H9 (cell line): Measurements from ENCODE around the gene F3. TPM values are rescaled to one million over a fixed set of nuclear protein-coding genes. Genes with fewer than 3 reads are reported as not detected.

Experiments
- DNase-seq: peaks from one replicate; pipeline ENCODE4 v3.0.0-alpha.2; 2017
- H2AFZ ChIP-seq: one replicate; pipeline ENCODE4 v1.6.1; 2013; ENCODE audit warnings: mild to moderate bottlenecking, low read length, control low read depth, moderate library complexity
- H2AK5ac ChIP-seq: 2 replicates; pipeline ENCODE4 v1.6.1; 2013; ENCODE audit warnings: low read length, control low read depth, mixed read lengths; ENCODE audit not compliant: insufficient read length
- H2BK120ac ChIP-seq: one replicate; pipeline ENCODE4 v1.6.1; 2013; ENCODE audit warnings: low read depth, mild to moderate bottlenecking, low read length, control low read depth, inconsistent platforms; ENCODE audit not compliant: poor library complexity, severe bottlenecking
- H2BK12ac ChIP-seq: 2 replicates; pipeline ENCODE4 v1.6.1; 2013; ENCODE audit warnings: low read length, control low read depth, mixed read lengths, low read depth; ENCODE audit not compliant: insufficient read length
- H2BK15ac ChIP-seq: 2 replicates; pipeline ENCODE4 v1.6.1; 2013; ENCODE audit warnings: low read depth, low read length, control low read depth
- H2BK20ac ChIP-seq: one replicate; pipeline ENCODE4 v1.6.1; 2013; ENCODE audit warnings: low read depth, mild to moderate bottlenecking, low read length, control low read depth, inconsistent platforms; ENCODE audit not compliant: poor library complexity, severe bottlenecking
- H2BK5ac ChIP-seq: 2 replicates; pipeline ENCODE4 v1.6.1; 2013; ENCODE audit warnings: low read length, control low read depth, mixed read lengths; ENCODE audit not compliant: insufficient read length
- H3K14ac ChIP-seq: 2 replicates; pipeline ENCODE4 v1.6.1; 2013; ENCODE audit warnings: low read length, control low read depth; ENCODE audit not compliant: insufficient read depth
- H3K18ac ChIP-seq: 2 replicates; pipeline ENCODE4 v1.6.1; 2013; ENCODE audit warnings: low read depth, mild to moderate bottlenecking, mixed read lengths, low read length, control low read depth; ENCODE audit not compliant: insufficient read length
- H3K23ac ChIP-seq: 2 replicates; pipeline ENCODE4 v1.6.1; 2013; ENCODE audit warnings: low read length, control low read depth, mixed read lengths, low read depth; ENCODE audit not compliant: insufficient read length
- H3K23me2 ChIP-seq: 2 replicates; pipeline ENCODE4 v1.6.1; 2013; ENCODE audit warnings: low read depth, mild to moderate bottlenecking, mixed read lengths, low read length, control low read depth; ENCODE audit not compliant: insufficient read length, poor library complexity, severe bottlenecking
- H3K27ac ChIP-seq: 2 replicates; pipeline ENCODE4 v1.5.1; 2013; ENCODE audit warnings: low read length, control low read depth, mixed read lengths, low read depth; ENCODE audit not compliant: insufficient read length
- H3K27me3 ChIP-seq: 2 replicates; pipeline ENCODE4 v1.6.1; 2013; ENCODE audit warnings: low read length, control low read depth, inconsistent platforms; ENCODE audit not compliant: insufficient read depth
- H3K4ac ChIP-seq: 2 replicates; pipeline ENCODE4 v1.6.1; 2013; ENCODE audit warnings: low read depth, mild to moderate bottlenecking, control low read depth, inconsistent platforms, low read length, moderate library complexity
- H3K4me1 ChIP-seq: 2 replicates; pipeline ENCODE4 v1.6.1; 2013; ENCODE audit warnings: low read length, control low read depth, inconsistent platforms; ENCODE audit not compliant: insufficient read depth
- H3K4me2 ChIP-seq: 2 replicates; pipeline ENCODE4 v1.6.1; 2013; ENCODE audit warnings: low read length, control low read depth, mixed read lengths; ENCODE audit not compliant: insufficient read length, insufficient read depth
- H3K56ac ChIP-seq: 2 replicates; pipeline ENCODE4 v1.6.1; 2013; ENCODE audit warnings: low read depth, mild to moderate bottlenecking, mixed read lengths, low read length, control low read depth; ENCODE audit not compliant: insufficient read length
- H3K79me1 ChIP-seq: 2 replicates; pipeline ENCODE4 v1.6.1; 2013; ENCODE audit warnings: low read depth, mild to moderate bottlenecking, moderate library complexity, low read length, control low read depth, inconsistent platforms; ENCODE audit not compliant: insufficient read depth, poor library complexity, severe bottlenecking
- H3K79me2 ChIP-seq: 2 replicates; pipeline ENCODE4 v1.6.1; 2013; ENCODE audit warnings: low read length, control low read depth, inconsistent platforms; ENCODE audit not compliant: insufficient read depth
- H3K9ac ChIP-seq: 2 replicates; pipeline ENCODE4 v1.6.1; 2013; ENCODE audit warnings: low read length, control low read depth, mixed read lengths; ENCODE audit not compliant: insufficient read length; ENCODE audit errors: extremely low read depth
- H3K9me3 ChIP-seq: one replicate; pipeline ENCODE4 v1.6.1; 2013; ENCODE audit warnings: low read depth, low read length, inconsistent platforms; ENCODE audit not compliant: control insufficient read depth
- H3T11ph ChIP-seq: one replicate; pipeline ENCODE4 v1.6.1; 2013; ENCODE audit warnings: mild to moderate bottlenecking, low read length, control low read depth, inconsistent platforms
- H4K20me1 ChIP-seq: one replicate; pipeline ENCODE4 v1.6.1; 2013; ENCODE audit not compliant: control insufficient read depth, insufficient read length, insufficient read depth
- H4K5ac ChIP-seq: 2 replicates; pipeline ENCODE4 v1.6.1; 2013; ENCODE audit warnings: low read depth, mild to moderate bottlenecking, mixed read lengths, low read length, control low read depth; ENCODE audit not compliant: insufficient read length
- H4K8ac ChIP-seq: replicated peaks from 2 replicates; pipeline ENCODE4 v1.6.1; 2013; ENCODE audit warnings: low read length, control low read depth, mixed read lengths, low read depth; ENCODE audit not compliant: insufficient read length
- H4K91ac ChIP-seq: 2 replicates; pipeline ENCODE4 v1.6.1; 2013; ENCODE audit warnings: low read depth, mild to moderate bottlenecking, moderate library complexity, mixed read lengths, low read length, control low read depth; ENCODE audit not compliant: insufficient read length
- H3K27ac Mint-ChIP-seq, 3 experiments: 2 replicates in 2 of 3; 3 replicates in 1 of 3; pipeline ENCODE4 v1.8.0; 2020 to 2021; ENCODE audit warnings: mixed read lengths in 3 of 3, mild to moderate bottlenecking in 1 of 3, moderate library complexity in 1 of 3
- H3K27me3 Mint-ChIP-seq: 2 replicates; pipeline ENCODE4 v1.8.0; 2021; ENCODE audit warnings: low read depth, mild to moderate bottlenecking, moderate library complexity, mixed read lengths
- H3K36me3 Mint-ChIP-seq, 3 experiments: 2 replicates in 2 of 3; 3 replicates in 1 of 3; pipeline ENCODE4 v1.8.0; 2020 to 2021; ENCODE audit warnings: low read depth in 3 of 3, mixed read lengths in 3 of 3; ENCODE audit not compliant: insufficient read depth in 1 of 3
- H3K4me1 Mint-ChIP-seq, 2 experiments: 2 replicates each; pipeline ENCODE4 v1.8.0; 2020; ENCODE audit warnings: mixed read lengths in 2 of 2
- H3K4me3 Mint-ChIP-seq, 2 experiments: 2 replicates in 1 of 2; 3 replicates in 1 of 2; pipeline ENCODE4 v1.8.0; 2020 to 2021; ENCODE audit warnings: mild to moderate bottlenecking in 2 of 2, mixed read lengths in 2 of 2, moderate library complexity in 1 of 2
- H3K9me3 Mint-ChIP-seq, 2 experiments: 2 replicates in 1 of 2; 3 replicates in 1 of 2; pipeline ENCODE4 v1.8.0; 2020; ENCODE audit warnings: mild to moderate bottlenecking in 2 of 2, mixed read lengths in 2 of 2, moderate library complexity in 1 of 2
- WGBS: extraction: QIAGEN DNeasy Blood & Tissue Kit; methylation state at CpG from one replicate; pipeline ENCODE4 v1.1.7; 2013; ENCODE audit warnings: missing lambda C conversion rate, low lambda C conversion rate, mixed read lengths; ENCODE audit not compliant: insufficient read length; ENCODE audit errors: extremely low coverage; 5-methylcytosine and 5-hydroxymethylcytosine counted together
- total RNA-seq: library from RNA; stranded (reverse); gene quantifications from 2 replicates; pipeline ENCODE4 v1.2.1, GENCODE V29; 2021
- TF ChIP-seq, protein P1 (sequence below): fragments of 200-600 bp; sonication (generic); conservative IDR thresholded peaks from 3 replicates; pipeline ENCODE4 v1.8.0; 2021; ENCODE audit warnings: antibody characterized with exemption, mild to moderate bottlenecking

Gene F3
- total RNA-seq, 1 experiment from 2014 or later = 21.7 TPM

DNA sequence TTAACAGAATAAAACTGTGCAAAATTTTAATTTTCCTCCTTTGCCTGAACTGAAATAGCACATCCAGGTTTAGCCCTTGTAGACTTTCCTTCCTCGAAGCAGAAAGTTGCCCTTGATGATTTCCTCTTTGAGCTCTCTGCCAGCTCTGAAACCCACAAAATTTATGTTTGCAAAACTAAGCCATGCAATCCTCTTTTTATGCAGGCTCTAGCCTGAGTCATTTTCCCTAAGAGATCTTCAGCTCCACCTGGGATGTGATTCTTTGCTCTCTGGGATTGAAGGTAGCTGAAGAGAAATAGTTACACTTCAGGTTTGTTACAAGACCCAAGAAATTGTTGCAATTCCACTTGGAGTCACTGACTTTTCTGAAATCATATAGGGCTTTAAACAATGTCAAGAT lies 1.4 kb upstream of the F3 start:
- H3K14ac ChIP-seq = no peak overlapping the region
- no peak overlapping the region for H3K4me2 ChIP-seq
- no peak overlapping the region for H3K27ac Mint-ChIP-seq
- peaks cover 0 to 28% (median 12%) of the 10 kb centered on the region in 3 experiments; a peak in 5 of 7 replicates for H3K36me3 Mint-ChIP-seq
- H2AFZ ChIP-seq = no peak overlapping the region
- WGBS = no CpG with 5 or more reads among the region's 1 CpG
- no peak overlapping the region for H3T11ph ChIP-seq
- no peak overlapping the region for H2BK20ac ChIP-seq
- no peak overlapping the region for H3K18ac ChIP-seq
- no peak overlapping the region for H3K23ac ChIP-seq
- H2BK15ac ChIP-seq = no peak overlapping the region
- peak overlapping the region; percentile 84 to 90 for H3K4me3 Mint-ChIP-seq
- no peak for DNase-seq
- no peak overlapping the region for H2BK12ac ChIP-seq
- H4K5ac ChIP-seq = no peak overlapping the region
- H4K8ac ChIP-seq = no peak overlapping the region
- peaks cover 19% of the 10 kb centered on the region for H3K27me3 Mint-ChIP-seq
- H3K27me3 ChIP-seq = no peaks in the 10 kb centered on the region; the same call in 1 of the 2 replicates
- H3K79me1 ChIP-seq = no peaks in the 10 kb centered on the region
- H3K79me2 ChIP-seq = no peaks in the 10 kb centered on the region
- H3K9ac ChIP-seq = no peak overlapping the region
- no peak overlapping the region for H3K4ac ChIP-seq
- no peaks in the 10 kb centered on the region for H3K4me1 ChIP-seq
- H4K20me1 ChIP-seq = no peaks in the 10 kb centered on the region
- no peak overlapping the region for H2BK5ac ChIP-seq
- peaks cover 0 to 2% of the 10 kb centered on the region in 2 experiments; a peak in 1 of 5 replicates for H3K9me3 Mint-ChIP-seq
- no peaks in the 10 kb centered on the region for H3K9me3 ChIP-seq
- peaks cover 17% of the 10 kb centered on the region for H3K23me2 ChIP-seq
- TF ChIP-seq, protein P1, sequence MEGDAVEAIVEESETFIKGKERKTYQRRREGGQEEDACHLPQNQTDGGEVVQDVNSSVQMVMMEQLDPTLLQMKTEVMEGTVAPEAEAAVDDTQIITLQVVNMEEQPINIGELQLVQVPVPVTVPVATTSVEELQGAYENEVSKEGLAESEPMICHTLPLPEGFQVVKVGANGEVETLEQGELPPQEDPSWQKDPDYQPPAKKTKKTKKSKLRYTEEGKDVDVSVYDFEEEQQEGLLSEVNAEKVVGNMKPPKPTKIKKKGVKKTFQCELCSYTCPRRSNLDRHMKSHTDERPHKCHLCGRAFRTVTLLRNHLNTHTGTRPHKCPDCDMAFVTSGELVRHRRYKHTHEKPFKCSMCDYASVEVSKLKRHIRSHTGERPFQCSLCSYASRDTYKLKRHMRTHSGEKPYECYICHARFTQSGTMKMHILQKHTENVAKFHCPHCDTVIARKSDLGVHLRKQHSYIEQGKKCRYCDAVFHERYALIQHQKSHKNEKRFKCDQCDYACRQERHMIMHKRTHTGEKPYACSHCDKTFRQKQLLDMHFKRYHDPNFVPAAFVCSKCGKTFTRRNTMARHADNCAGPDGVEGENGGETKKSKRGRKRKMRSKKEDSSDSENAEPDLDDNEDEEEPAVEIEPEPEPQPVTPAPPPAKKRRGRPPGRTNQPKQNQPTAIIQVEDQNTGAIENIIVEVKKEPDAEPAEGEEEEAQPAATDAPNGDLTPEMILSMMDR = no peak
- peaks cover 33 to 42% of the 10 kb centered on the region in 2 experiments for H3K4me1 Mint-ChIP-seq
- H2BK120ac ChIP-seq = no peak overlapping the region
- no peak overlapping the region for H3K56ac ChIP-seq
- no peak overlapping the region for H4K91ac ChIP-seq
- H3K27ac ChIP-seq = no peak overlapping the region
- no peak overlapping the region for H2AK5ac ChIP-seq
